SKM-1 treated with dmso at 0.1 percent for 144 hours (cell line): ENCODE measurements around the gene HHIP.

Experiments
- DNase-seq: peaks from one replicate; lab custom pipeline; 2025; ENCODE audit not compliant: unreplicated experiment; lab: John Stamatoyannopoulos, UW

HHIP gene

DNA sequence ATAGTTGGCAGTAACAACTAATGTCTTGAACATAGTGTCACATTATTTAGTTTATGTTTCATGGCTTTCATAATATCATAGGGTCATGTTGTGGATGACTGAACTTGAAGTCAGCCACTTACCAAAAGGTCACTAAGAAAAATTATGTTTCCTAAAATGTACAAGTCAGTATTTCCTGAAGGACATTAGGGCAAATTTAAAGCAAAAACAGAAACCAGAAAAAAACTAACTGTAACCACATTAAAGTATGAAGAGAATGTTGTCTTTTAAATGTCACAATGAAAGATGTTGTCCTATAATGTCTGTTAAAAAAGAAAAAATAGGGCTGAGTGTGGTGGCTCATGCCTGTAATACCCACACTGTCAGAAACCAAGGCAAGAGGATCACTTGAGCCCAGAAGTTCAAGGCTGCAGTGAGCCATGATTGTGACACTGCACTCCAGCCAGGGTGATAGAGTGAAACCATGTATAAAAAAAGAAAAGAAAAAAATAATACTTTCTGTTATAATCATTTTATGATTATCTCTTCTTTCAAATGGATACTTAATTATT lies 55.8 kb downstream of the HHIP start:
- no peak for DNase-seq

DNA sequence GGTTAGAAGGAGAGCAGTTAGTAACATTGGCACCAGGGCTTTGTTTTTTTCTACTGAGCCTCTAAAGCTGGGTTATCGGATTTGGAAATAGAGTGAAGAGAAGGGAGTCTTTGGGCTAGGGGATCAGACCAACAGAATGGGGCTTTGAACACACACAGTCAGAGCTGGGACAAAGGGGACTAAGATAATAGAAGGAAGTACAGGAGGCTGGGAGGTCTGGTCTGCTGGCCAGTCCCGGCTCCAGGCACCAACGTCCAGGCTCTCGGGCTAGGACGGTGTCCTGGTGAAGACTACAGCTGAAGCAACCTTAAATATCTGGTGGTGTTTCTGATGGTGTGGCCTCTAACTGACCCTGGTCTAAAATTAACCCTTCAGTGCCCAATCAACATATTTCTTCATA lies 57.5 kb downstream of the HHIP start:
- no peak for DNase-seq

DNA sequence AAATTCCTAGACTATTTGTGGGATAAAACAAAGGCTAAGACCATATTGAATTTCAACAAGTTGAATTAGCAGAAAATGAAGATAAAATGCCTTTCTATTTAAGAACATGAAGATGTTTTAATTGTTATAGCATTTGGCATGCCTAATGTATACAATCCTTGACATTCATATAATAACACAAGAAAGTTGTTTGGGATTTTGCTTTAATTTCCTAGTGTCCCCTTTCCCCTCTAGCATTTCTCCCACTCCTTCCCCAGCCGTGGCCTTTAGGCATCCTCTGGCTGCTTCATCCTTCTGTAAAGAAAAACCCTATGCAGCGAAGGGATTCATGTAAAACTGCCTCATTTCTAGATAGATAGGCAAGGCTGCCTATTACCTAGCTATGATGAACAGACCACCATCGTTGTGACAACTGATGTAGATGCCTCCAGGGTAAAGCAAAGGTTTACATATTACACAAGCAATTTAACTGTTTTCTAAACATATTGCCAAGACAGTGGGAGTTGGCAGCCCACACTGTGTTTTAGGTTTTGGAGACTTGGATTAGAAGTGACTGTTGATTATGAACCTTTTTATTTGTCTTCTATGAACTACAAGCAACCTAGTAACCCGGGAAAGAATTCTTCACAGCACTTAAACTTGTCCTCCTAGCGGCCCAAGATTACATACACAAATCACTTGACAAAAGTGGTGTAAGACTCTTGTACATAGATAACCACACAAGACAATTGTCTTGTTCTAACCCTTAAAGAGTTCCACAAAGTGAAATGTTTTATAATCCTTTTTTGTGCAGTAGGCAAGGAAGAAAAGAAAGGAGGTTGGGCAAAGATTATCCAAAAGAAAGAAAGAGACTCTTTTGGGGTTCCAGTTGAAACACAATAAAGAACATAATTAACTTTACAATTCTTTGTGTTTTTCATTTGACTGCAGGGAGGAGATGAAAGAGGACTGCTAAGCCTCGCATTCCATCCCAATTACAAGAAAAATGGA lies 59.9 kb downstream of the HHIP start:
- DNase-seq = no peak

DNA sequence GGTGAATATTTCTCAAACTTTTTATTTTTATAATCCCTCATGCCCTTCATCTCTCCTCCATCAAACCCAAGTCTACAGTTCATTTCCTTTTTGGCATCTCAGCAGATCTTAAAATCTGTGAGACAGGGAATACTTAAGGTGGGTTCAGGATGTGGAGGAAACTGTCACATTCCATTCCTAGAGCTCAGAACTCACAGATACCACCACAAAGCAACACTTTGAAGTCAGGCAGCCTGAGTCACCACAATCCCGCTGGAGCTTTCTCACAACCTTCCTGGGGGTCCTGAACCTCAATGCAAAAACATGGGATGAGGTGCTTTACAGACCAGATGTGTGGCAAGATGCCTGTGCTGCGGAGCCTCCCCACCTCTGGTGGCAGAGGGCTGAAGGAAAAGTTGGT lies 63.2 kb downstream of the HHIP start:
- DNase-seq = no peak

DNA sequence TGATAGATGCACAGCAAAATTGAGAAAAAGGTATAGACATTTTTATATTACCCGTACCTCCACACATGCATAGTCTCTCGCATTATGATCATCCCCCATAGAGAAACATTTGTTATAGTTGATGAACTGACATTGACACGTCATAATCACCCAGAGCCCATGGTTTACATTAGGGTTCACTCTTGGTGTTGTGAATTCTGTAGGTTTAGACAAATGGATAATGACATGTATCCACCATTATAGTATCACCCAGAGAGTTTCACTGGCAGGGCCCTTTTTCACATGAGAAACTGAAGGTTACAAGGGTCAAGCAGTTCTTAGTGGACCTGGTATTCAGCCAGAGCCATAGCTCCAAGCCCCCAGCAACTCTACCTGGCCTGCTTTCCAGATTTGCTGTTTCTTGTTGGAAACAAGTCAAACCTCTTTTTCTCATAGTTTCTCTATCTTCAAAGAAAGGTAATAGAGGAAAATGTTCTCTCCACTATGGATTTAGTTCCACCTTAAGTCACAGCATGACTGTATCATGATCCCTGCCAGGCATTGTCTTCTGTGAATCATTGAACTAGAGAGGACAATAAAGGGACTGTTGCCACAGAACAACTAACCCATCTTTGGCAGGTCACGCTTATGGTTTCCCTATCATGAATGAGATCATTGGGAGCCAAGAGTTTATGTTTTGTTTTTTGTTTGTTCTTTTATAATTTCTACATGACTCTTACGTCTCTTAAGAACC lies 64.0 kb downstream of the HHIP start:
- DNase-seq = no peak

DNA sequence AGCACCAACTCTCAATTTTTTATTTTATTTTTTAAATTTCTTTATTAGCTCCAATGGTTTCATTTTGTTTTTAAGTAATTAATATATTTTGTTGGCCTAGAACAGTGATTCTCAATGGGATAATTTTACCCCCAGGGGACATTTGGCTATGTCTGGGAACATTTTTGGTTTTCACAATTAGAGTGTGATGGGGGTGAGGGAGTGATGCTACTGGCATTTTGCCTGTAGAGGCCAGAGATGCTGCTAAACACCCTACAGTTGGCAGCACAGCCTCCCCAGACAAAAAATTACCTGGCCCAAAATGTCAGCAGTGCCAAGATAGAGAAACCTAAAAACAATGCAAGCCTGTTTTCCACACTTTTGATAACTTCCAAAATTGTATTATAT lies 64.6 kb downstream of the HHIP start:
- no peak for DNase-seq

DNA sequence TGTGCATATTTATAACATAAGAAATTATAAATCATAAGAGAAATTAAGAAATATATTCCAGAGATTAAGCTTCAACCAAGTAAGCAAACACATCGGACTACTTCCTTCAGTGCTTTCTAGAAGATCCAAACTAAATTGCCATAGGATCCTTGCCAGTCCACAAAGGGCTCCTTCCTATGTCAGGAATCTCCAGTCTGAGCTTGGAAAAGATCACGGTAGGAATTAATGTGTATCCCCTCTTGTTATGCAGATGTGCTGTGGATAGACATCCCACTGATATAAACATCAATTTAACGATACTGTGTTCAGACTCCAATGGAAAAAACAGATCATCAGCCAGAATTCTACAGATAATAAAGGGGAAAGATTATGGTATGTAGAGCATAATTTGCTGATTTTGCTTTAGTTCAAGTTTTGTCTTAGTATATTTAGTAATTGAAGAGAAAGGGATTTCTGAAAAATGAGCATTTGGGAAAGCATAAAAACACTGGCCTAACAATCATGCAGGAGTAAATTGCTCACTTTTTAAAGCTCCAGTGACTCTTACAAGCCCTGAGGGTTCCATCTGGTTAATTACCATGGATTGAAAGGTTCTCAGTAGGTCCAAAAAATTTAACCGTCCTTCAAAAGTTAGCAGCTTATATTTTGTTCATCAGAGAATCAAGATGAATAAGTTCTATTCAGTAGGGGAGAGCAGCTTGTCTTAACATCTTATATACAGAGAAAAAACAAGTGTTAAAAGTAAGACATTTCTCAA lies 65.9 kb downstream of the HHIP start:
- no peak for DNase-seq

DNA sequence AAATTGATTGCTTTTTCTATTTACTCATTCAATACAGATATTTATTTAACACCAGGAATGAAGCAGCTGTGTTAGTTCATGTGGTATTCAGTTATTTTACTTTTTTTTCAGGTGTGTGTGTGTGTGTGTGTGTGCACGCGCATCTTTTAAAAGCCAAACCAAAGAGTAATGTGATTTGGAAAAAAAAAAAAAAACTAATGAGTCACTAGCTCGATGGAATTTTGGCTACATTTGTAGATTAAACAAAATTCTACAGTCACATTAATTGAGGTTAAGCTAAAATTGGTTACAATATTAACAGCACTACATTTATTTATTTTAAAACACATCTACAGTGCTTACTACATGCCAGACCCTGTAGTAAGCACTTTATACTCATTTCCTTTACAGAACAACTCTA lies 66.8 kb downstream of the HHIP start:
- no peak for DNase-seq

DNA sequence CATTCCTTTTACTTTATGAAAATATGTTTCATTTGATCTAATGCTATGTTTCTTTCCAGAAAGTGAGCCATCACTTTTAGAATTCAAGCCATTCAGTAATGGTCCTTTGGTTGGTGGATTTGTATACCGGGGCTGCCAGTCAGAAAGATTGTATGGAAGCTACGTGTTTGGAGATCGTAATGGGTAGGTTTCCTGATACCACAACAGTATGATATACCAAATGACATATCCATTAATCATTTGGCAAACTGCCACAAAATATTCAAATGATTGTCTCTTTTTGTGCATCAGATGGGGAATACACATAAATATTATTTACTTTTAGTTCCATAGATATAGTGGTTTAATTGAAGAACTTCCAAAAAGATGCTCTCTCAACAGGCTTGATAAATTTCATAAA lies 68.2 kb downstream of the HHIP start:
- no peak for DNase-seq

DNA sequence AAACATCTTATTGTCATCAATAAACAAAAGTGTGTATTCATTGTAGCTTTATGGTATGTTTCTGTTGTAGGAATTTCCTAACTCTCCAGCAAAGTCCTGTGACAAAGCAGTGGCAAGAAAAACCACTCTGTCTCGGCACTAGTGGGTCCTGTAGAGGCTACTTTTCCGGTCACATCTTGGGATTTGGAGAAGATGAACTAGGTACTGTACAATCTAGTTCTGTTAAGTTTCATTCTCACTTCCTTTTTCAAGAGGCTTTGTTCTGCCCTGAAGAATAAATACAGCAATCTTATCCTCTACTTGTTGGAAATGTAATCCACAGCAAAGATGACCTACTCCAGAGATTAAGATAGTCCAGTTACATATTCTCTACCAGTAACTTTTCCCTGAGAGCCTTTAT lies 69.3 kb downstream of the HHIP start:
- no peak for DNase-seq

DNA sequence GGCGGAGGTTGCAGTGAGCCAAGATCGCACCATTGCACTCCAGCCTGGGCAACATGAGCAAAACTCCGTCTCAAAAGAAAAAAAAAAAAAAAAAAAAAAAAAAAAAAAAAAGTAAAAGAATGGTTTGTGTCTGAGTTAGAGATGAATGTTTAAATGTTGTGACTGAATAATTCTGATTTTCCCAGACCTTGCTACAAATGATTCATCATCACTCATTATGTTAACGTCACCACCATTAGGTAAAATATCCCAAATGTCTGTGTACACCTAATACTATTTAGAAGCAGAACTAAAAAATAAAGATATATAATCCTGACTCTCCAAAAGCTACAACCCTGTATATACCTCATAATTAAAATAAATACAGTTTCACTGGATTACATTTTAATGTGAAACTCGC lies 70.8 kb downstream of the HHIP start:
- DNase-seq = no peak

DNA sequence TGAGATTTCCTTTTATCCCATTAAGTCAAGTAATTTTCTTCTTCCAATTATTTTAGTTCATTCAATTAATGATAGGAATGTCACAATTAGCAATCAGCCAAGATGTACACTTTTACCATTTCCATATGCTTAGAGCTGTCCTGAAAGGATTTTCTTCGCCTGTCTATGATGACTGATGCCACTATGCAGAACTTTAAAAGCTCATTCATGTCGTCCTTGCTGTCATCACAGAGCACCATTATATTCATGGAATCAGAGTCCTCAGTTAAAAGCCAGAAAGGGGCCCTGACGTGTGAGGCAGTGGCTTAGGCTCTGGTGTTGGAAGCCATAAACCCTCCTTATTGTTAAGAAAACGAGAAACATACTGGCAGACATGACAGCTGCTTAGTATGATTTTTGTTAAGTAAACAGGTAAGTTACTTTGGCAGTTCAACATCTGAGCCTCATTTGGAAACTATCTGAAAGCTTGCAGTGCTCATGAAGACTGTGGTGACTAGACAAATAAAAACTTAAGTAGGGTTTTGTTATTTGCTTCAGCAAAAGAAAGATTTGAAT lies 73.1 kb downstream of the HHIP start:
- DNase-seq = no peak

DNA sequence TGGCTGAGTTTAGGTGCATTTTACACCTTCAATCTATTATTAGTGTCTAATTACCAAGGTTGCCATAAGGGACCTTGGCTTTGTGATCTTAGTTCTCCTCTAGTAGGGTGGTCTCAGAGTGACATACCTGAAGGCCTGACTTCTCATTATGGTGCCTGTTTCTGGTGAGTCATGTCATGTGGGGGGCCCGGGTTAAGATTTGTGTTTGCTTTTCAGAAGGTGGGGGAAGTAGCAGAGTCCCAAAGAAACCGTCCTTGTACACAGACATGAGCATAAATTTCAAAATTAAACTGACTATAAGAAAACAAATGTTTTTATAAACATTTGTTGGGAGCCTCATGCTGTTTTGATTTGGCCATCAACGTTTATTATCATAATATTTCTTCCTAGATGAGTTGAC lies 74.5 kb downstream of the HHIP start:
- no peak for DNase-seq

DNA sequence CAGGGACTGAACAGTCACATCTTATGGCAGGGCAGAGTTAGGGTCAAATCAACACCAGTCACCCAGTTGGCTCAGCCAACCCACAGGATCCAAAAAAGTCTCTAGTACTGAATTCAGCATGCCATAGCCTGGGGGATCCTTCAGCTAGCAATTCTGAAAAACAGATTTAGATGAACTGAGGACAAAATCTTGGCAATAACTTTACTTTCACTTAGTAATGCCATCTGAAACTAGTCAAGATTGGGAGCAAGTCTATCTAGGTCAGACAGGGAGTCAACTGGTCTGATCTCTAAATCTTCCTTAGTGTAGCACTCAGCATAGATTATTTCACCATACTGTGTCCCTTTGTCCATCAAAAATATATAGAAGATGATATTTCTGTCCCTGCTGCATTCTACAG lies 76.0 kb downstream of the HHIP start:
- DNase-seq = no peak

DNA sequence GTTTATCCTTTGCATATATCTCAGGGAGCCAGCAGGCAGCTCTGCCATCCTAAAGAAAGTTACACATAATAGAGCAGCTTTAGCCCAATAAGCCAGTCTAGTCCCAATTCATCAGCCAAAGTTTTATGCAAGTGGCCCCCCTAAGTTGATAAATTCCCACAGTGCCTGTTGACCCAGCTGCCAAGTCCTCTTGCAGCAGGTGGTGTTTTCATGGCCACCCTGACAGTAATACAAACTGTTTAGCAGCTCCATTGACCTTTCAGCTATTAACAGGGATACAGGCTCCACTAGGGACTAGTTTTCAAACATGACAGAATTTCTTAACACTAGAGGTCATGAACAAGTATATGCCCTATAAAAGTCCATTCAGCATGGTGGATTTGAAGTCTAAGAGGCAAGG lies 77.5 kb downstream of the HHIP start:
- DNase-seq = no peak

DNA sequence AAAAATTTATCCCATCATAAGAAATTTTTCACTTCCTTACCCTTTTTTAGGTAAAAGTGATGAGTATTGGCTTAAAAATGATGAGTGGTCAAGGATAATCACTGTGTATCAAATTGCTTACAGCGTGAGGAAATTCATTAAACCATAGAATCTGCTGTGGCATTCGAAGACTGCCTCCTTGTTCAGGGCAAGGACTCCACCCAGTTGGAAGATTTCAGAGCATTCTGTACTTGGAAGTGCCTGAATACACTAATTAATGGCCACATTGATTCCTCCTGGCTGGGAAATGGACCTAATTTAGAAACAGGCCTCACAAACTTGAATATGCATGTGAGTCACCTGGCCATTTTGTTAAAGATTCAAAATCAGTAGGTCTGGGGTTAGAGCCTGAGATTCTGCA lies 83.2 kb downstream of the HHIP start:
- DNase-seq = no peak

DNA sequence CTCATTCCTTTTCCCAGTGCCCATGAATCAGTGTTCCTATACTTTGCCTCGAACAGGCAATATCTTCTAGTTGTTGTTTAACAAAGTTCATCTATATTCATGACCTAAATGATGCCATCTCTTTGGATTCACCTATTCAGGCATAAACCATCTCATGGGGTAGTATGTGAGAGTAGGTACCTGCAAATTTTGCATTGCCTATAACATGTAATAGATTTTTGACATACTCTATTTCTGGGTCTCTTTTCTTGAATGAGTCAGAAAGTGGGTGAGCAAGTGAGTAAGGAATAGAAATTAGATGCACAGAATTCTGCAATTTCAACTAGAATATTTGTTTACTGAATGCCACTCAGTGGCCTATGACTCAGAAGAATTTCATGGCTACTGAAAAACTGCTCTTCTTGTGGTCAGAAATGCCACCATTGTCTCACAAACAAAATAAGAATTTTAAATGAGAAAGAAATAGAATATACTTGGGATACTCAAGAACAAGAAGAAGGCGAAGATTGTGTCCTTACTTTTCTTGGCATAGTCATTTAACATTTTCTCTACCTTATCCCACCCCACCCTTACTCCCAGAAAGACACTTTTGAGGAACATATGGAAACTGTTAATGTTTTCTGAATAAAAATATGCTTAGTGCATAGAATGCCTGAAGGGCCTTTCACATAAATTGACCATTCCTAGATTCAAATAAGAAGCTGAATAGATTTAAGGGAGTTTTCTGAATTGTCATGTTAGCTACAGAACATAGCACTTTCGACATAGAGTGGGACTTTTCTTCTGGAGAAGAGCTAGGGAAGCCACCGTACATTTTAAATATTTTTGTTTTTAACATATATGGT lies 86.8 kb downstream of the HHIP start:
- no peak for DNase-seq

DNA sequence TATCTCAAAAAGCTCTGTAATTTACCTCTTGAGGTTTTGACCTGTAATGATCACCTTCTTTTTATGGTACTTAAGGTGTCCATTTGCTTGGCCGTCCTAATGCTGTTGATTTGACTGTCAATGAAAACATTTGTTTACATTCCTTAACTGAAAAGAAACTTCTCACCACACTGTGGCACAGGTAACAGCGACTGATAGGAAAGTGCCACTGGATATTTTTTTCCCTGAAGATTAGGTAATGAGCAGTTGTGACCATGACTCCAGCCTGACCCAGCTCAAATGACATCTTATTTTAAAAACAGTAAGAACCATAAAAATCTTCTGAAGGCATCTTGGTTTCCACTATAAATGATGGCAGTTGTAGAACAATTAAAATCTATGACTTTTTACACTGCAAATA lies 87.6 kb downstream of the HHIP start:
- no peak for DNase-seq

DNA sequence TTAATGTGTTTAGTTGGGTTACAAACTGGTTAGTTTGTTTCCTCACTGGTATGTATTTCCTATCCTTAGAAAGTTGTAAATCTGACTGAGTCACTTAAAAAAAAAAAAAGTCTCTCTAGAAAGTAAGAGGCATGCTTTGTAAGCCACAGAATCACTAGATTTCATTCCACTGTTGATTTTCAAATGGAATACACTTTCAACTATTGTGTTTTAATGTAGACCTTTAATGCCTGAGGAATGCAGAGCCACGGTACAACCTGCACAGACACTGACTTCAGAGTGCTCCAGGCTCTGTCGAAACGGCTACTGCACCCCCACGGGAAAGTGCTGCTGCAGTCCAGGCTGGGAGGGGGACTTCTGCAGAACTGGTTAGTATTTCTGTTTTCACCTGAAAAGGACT lies 88.6 kb downstream of the HHIP start:
- no peak for DNase-seq

DNA sequence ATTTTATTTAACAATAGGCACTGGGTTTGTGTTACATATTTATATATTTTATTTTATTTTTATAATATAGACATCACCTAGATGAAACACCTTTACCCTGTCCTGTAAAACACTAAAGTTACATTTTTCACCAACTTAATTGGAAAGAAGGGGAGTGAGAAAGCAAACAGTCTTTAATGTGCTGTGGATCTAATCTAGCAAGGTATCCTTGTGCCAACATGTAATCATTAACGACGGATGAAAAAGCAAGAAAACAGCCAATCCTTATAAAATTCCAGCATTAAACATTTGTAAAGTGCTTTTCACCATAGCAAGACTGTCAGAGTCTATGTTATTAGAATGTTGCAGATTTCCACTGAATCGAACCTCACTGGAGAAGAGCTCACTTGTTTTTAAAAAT lies 92.7 kb downstream of the HHIP start:
- no peak for DNase-seq
